Measurements from ENCODE around the gene ANKRD52.

- TF ChIP-seq CTCF (IDR thresholded peaks at IDR 0.05) (no peak), POLR2A (IDR thresholded peaks at IDR 0.05) (no peak)
Observed at GRCh38 chr12:56253091-56253490, 5.1 kb downstream of the ANKRD52 start.

Measured in Peyer's patch (tissue), 4 donors.